GM10266 (cell line): ENCODE measurements around the gene SPINK8.
"Not testable (repeated sequence)": the region's sequence is repeated elsewhere in the genome, so short reads cannot be mapped to it uniquely, and the experiment has no call there.

ENCODE experiments used
- DNase-seq: peaks from one replicate; pipeline ENCODE4 v3.0.0; 2012; ENCODE audit errors: extremely low spot score
- CTCF ChIP-seq: IDR thresholded peaks from 2 replicates; pipeline ENCODE4 v1.5.1; 2012; ENCODE audit warnings: mild to moderate bottlenecking, low read depth; ENCODE audit not compliant: control insufficient read depth, insufficient read depth; ENCODE audit errors: missing control alignments

The SPINK8 gene

GRCh38 chr3:48333346-48334245 lies at the start of gene SPINK8:
SPINK8 (minus strand) TSS chr3:48333661; CDS start chr3:48328341, 5,320 bp downstream.
- not testable (repeated sequence) for DNase-seq

- no peak for DNase-seq
- TF ChIP-seq CTCF: no peak
Observed at GRCh38 chr3:48372862-48373435, 39.5 kb upstream of the SPINK8 start.

GRCh38 chr3:48372377-48372770 lies 38.9 kb upstream of the SPINK8 start:
- TF ChIP-seq CTCF: peak; percentile 3

GRCh38 chr3:48371651-48372376 lies 38.4 kb upstream of the SPINK8 start, which contains the start of gene FBXW12:
FBXW12 (plus strand) TSS chr3:48372219; CDS start chr3:48372768, 549 bp downstream.
- DNase-seq: no peak
- no peak for TF ChIP-seq CTCF

More at GRCh38 chr3:48372377-48372770, 38.9 kb upstream of the SPINK8 start:
- DNase-seq: no peak

GRCh38 chr3:48370333-48370713 lies 36.9 kb upstream of the SPINK8 start:
- DNase-seq: no peak
- no peak for TF ChIP-seq CTCF

- DNase-seq: no peak
- TF ChIP-seq CTCF: no peak
Observed at GRCh38 chr3:48369693-48370332, 36.4 kb upstream of the SPINK8 start.

- no peak for TF ChIP-seq CTCF
- no peak for DNase-seq
Observed at GRCh38 chr3:48367201-48367600, 33.7 kb upstream of the SPINK8 start.
